Esophagus muscularis mucosa (tissue), 4 donors: ENCODE results near the gene RRP36.

ENCODE experiments used
- CTCF ChIP-seq, 3 experiments: fragments of 200-600 bp in 2 of 3; fragments of 450-650 bp in 1 of 3; sonication (generic) in 2 of 3; IDR thresholded peaks; one replicate each; pipeline ENCODE4 v1.5.1; 2017 to 2019; ENCODE audit warnings: antibody characterized with exemption in 3 of 3, mild to moderate bottlenecking in 2 of 3, moderate library complexity in 1 of 3
- EP300 ChIP-seq: sonication (generic); formaldehyde crosslinking; IDR thresholded peaks from one replicate; pipeline ENCODE4 v1.6.1; 2017; ENCODE audit warnings: antibody characterized with exemption
- POLR2AphosphoS5 ChIP-seq, 2 donors: sonication (generic); formaldehyde crosslinking; IDR thresholded peaks; one replicate each; pipeline ENCODE4 v1.6.1; 2017; ENCODE audit warnings: antibody characterized with exemption in 2 of 2

- peak in 1 of 3 experiments; percentile 20 for TF ChIP-seq CTCF (IDR thresholded peaks at IDR 0.05)
- TF ChIP-seq POLR2AphosphoS5 (IDR thresholded peaks at IDR 0.05): peak; percentile 86 to 98
- no peak for TF ChIP-seq EP300
These were observed 7.5 kb upstream of the RRP36 start, which contains the start of the genes KLHDC3 and MEA1 for GRCh38 chr6:43013843-43014433.
